Right atrium auricular region (tissue), 2 donors: ENCODE results near the gene ONECUT1. TPM values are rescaled to one million over a fixed set of nuclear protein-coding genes. Genes with fewer than 3 reads are reported as not detected.
A peak's percentile ranks its signal among the peaks of the same experiment; 100 is the strongest.

Source experiments
- DNase-seq: peaks from one replicate; pipeline ENCODE4 v3.0.0-alpha.2; 2019; ENCODE audit warnings: low spot score
- H3K27ac ChIP-seq, 2 donors: fragments of 200-600 bp; sonication (generic); 1 replicate in 1 of 2; 2 replicates in 1 of 2; pipeline ENCODE4 v1.5.1; 2016 to 2019
- H3K27me3 ChIP-seq, 2 donors: fragments of 200-600 bp; sonication (generic); one replicate each; pipeline versions ENCODE4 v1.5.1 to v1.6.0; 2017 to 2019
- H3K36me3 ChIP-seq: fragments of 200-600 bp; sonication (generic); one replicate; pipeline ENCODE4 v1.5.1; 2016
- H3K4me1 ChIP-seq, 2 donors: fragments of 200-600 bp; sonication (generic); one replicate each; pipeline versions ENCODE4 v1.5.1 to v1.6.0; 2017 to 2019
- H3K4me3 ChIP-seq, 2 donors: fragments of 200-600 bp; sonication (generic); 1 replicate in 1 of 2; 2 replicates in 1 of 2; pipeline ENCODE4 v1.5.1; 2017 to 2019; ENCODE audit warnings: mild to moderate bottlenecking in 1 of 2, moderate library complexity in 1 of 2
- H3K9me3 ChIP-seq, 2 donors: fragments of 200-600 bp; sonication (generic); one replicate each; pipeline ENCODE4 v1.5.1; 2019
- total RNA-seq, 2 donors: library from RNA; depleted of rRNA; stranded (reverse); fragments of >200 nt; gene quantifications; one replicate each; pipeline ENCODE4 v1.1.0, GENCODE V29; 2016
- TF ChIP-seq, protein P1 (sequence below), 2 donors: fragments of 200-600 bp; sonication (generic); IDR thresholded peaks; one replicate each; pipeline ENCODE4 v1.5.1; 2019; ENCODE audit warnings: antibody characterized with exemption in 2 of 2

Gene ONECUT1
- total RNA-seq, 2 donors from 2014 or later = not detected

DNA sequence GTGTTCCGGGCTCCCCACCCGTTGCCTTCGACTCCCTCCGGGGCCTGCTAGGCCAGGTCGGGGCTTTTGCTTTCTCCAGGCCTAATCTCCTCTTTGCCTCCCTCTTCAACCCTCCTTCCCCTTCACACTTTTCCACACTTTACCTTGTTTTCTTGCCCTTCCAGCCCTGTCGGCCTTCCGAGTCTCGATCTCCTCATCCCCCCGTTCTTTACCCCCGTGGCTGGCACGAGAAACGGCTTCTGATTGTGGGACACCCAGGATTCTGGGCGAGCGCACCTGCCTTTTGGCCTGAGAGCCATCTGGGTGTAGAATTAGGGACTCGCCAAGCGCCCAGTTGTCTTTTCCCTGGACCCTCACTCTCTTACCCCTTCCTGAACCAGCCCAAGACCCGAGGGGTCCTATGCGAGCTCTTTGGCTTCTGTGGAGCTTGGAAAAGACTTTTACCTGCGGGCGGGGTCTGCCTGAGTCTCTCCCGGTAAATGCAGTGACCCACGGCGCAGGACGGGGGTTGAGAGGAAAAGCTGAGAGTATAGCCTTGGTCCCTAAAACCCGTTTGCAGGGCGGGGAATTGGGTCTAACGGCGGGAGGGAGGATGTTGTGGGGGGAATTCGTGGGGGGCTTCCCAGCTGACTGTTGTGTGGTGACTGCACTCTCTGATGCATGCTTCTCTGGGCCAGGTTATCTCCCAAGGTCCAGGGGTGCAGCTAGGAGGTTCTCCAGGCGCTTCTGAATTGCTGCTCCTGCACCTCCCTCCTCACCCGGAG lies 5.5 kb upstream of the ONECUT1 start:
- Histone ChIP-seq H3K4me1 (peaks cover 0 to 22% of the 10 kb centered on the region in 2 donors), H3K27me3 (peaks cover 52 to 53% of the 10 kb centered on the region in 2 donors), H3K36me3 (no peaks in the 10 kb centered on the region), H3K27ac (no peak overlapping the region), H3K9me3 (no peaks in the 10 kb centered on the region), H3K4me3 (no peak overlapping the region)
- DNase-seq = no peak
- TF ChIP-seq, protein P1, sequence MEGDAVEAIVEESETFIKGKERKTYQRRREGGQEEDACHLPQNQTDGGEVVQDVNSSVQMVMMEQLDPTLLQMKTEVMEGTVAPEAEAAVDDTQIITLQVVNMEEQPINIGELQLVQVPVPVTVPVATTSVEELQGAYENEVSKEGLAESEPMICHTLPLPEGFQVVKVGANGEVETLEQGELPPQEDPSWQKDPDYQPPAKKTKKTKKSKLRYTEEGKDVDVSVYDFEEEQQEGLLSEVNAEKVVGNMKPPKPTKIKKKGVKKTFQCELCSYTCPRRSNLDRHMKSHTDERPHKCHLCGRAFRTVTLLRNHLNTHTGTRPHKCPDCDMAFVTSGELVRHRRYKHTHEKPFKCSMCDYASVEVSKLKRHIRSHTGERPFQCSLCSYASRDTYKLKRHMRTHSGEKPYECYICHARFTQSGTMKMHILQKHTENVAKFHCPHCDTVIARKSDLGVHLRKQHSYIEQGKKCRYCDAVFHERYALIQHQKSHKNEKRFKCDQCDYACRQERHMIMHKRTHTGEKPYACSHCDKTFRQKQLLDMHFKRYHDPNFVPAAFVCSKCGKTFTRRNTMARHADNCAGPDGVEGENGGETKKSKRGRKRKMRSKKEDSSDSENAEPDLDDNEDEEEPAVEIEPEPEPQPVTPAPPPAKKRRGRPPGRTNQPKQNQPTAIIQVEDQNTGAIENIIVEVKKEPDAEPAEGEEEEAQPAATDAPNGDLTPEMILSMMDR (IDR thresholded peaks at IDR 0.05) = no peak

DNA sequence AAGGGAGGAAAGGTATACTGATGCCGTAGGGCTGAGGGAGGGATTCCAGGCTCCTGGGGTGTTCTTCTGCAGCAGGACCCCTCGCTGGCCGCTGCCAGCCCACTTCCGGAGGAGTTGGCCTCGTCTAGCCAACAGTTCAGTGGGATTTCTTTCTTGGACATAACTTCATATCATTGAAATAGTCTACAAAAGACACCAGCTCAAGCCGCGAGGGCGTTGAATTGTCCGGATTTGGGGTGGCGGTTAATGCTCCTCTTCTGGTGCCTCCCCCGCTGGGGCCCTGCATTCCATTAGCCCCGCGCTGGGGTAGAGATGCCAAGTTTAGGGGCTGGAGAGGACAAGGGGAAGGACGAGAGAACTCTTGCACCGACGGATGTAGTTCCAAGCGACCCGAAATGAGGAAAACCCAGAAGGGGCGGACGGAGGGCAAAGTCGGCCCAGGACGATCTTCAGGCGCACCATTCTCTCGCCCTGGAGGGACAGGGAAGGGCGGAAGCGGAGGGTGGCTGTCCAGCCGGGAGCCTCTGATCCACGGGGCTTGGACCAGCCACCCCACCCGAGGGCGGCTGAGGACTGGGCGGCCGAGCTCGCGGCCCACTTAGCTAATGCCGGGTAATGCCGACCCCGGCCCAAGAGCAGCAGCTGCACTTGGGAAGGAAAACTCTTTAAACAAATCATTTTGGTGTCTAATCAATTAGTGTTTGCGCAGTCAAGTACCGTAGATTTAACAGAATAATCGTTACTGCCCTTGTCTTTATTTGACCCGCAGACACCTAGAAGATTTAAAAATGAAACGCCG lies 4.7 kb upstream of the ONECUT1 start:
- TF ChIP-seq, protein P1 (IDR thresholded peaks at IDR 0.05) = no peak
- Histone ChIP-seq H3K4me3 (no peak overlapping the region), H3K27me3 (peaks cover 46 to 49% of the 10 kb centered on the region in 2 donors), H3K4me1 (peaks cover 0 to 25% of the 10 kb centered on the region in 2 donors), H3K27ac (no peak overlapping the region), H3K36me3 (no peaks in the 10 kb centered on the region), H3K9me3 (no peaks in the 10 kb centered on the region)
- no peak for DNase-seq

DNA sequence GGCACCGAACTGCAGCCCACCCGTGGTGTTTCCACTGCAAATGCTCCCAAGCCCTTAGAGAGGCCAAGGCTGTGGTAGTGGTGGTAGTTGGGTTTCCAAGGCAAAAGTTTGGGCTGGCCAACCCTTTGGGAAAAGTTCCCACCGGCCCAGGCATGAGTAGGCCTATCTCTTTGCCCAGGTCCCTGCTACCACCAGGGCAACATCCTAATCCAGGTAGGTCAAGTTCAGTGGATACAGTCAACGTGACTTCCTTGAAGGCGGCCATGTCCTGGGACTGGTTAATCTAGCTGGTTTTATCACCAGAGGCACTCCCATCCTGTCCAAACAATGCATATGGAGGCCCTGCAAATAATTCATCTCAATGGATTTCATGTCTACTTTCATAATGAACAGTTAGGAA lies 1.6 kb upstream of the ONECUT1 start:
- H3K27ac ChIP-seq = no peak overlapping the region
- H3K36me3 ChIP-seq = no peaks in the 10 kb centered on the region
- H3K9me3 ChIP-seq = no peaks in the 10 kb centered on the region
- no peak for DNase-seq
- H3K4me3 ChIP-seq = no peak overlapping the region
- TF ChIP-seq, protein P1 (IDR thresholded peaks at IDR 0.05) = no peak
- H3K27me3 ChIP-seq = peaks cover 42 to 47% of the 10 kb centered on the region in 2 donors
- H3K4me1 ChIP-seq = peaks cover 0 to 38% of the 10 kb centered on the region in 2 donors

DNA sequence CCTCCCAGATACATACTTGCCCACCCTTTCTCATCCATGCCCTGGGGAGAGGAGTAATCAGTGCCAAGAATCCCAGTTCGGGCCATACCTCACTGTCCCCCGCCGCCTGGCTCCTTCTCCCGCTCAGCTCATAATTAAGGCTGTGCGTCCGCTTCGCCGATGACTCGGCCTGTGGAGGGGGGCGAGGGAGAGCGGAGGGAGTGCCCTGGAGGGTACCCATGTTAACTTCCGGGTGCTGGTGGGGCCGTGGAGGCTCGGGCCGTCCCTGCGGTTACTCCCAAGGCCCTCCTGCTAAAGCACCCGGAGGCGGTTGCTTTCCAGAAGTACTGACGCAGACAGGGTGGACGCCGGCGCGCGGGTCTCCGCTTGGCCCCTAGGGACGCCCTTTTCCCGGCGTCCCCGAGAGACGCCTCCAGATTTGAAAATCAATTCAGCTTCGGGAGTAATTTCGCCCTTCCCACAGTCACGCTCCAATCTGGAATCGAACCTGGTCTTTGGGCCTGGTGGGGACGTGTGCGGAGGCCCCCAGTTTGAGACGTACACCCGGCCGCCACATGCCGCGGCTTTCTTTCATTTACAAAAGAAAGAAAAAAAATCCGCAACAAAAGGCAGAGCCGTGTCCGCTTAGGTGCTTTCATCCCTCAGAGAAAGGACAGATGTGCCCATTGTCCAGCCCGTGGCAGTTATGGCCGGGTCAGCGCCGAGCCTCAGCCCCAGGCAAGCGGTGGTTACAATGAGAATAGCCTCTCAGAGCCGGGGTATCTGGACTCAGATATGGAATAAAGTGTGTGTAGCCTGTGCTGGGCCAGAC lies 1.0 kb upstream of the ONECUT1 start:
- Histone ChIP-seq H3K4me1 (peaks cover 0 to 45% of the 10 kb centered on the region in 2 donors), H3K27me3 (peaks cover 47 to 48% of the 10 kb centered on the region in 2 donors), H3K9me3 (no peaks in the 10 kb centered on the region), H3K27ac (no peak overlapping the region), H3K36me3 (no peaks in the 10 kb centered on the region), H3K4me3 (peak overlapping the region; percentile 42 to 54)
- DNase-seq = no peak
- TF ChIP-seq, protein P1 (IDR thresholded peaks at IDR 0.05) = no peak

DNA sequence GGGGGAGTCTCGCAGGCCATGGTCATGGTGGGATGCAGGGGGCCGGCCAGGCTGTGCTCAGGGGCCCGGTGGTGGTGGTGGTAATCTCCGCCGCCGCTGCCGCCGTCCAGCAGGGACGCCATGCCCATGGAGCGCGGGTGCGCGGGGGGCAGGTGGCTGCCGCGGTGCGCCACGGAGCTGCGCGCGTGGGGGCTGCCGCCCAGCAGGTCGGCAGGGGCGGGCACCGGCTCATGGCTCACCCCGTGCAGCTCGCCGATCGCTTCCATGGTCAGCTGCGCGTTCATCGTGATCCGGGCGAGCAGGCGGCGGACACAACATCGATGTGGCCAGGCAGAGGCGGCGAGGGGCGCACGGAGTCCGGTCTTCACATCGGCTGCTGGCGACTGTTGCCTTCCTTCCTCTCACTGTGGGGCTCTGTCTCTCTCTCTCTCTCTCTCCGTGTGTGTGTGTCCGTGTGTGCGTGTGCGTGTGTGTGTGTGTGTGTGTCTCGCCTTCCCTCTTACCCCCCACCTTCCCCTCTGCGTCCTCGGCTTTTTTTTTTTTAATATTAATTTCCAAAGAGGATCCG lies 451 bp downstream of the ONECUT1 start:
- Histone ChIP-seq H3K36me3 (no peaks in the 10 kb centered on the region), H3K27ac (no peak overlapping the region), H3K4me1 (peaks cover 0 to 57% of the 10 kb centered on the region in 2 donors), H3K4me3 (peak overlapping the region; percentile 42 to 54), H3K9me3 (no peaks in the 10 kb centered on the region), H3K27me3 (peaks cover 43 to 49% of the 10 kb centered on the region in 2 donors)
- DNase-seq = no peak
- TF ChIP-seq, protein P1 (IDR thresholded peaks at IDR 0.05) = no peak
